Activated B cell treated with CpG ODN at 0.5 μM for 24 hours (primary cell): Measurements from ENCODE around the gene PODXL. TPM values are rescaled to one million over a fixed set of nuclear protein-coding genes. Genes with fewer than 3 reads are reported as not detected.

ENCODE experiments used
- ATAC-seq: fragments of 200-7000 bp; cut with Tn5 transposase; one replicate; pipeline ENCODE4 v1.10.0; 2021; ENCODE audit warnings: low read depth, mild to moderate bottlenecking, moderate library complexity
- CTCF ChIA-PET: fragments of 350-600 bp; sonication (Branson Sonifier 250); formaldehyde crosslinking; loops from one replicate; lab custom pipeline; 2021; ENCODE audit warnings: antibody characterized with exemption; lab: Charles Lee
- POLR2A ChIA-PET: fragments of 350-600 bp; sonication (Branson Sonifier 250); formaldehyde crosslinking; loops from one replicate; lab custom pipeline; 2021; ENCODE audit warnings: antibody characterized with exemption; lab: Charles Lee
- DNase-seq: peaks from one replicate; pipeline ENCODE4 v3.0.0; 2022
- H3K27ac Mint-ChIP-seq: one replicate; pipeline ENCODE4 v1.8.0; 2020; ENCODE audit warnings: mixed read lengths
- H3K27me3 Mint-ChIP-seq: one replicate; pipeline ENCODE4 v1.8.0; 2021; ENCODE audit warnings: mixed read lengths
- H3K36me3 Mint-ChIP-seq: one replicate; pipeline ENCODE4 v1.8.0; 2021; ENCODE audit warnings: low read depth, mixed read lengths
- H3K4me1 Mint-ChIP-seq: one replicate; pipeline ENCODE4 v1.8.0; 2021; ENCODE audit warnings: mixed read lengths
- H3K4me3 Mint-ChIP-seq: one replicate; pipeline ENCODE4 v1.8.0; 2020; ENCODE audit warnings: mild to moderate bottlenecking, mixed read lengths
- H3K9me3 Mint-ChIP-seq: one replicate; pipeline ENCODE4 v1.8.0; 2020; ENCODE audit warnings: mixed read lengths
- CTCF ChIP-seq: fragments of 200-600 bp; IDR thresholded peaks from one replicate; pipeline ENCODE4 v1.8.0; 2022; ENCODE audit warnings: antibody characterized with exemption, mild to moderate bottlenecking
- intact Hi-C: fragments of 100-400 bp; cut with micrococcal nuclease; formaldehyde crosslinking; loops from one replicate; pipeline ENCODE4 v1.15.1; 2024
- total RNA-seq: library from RNA; stranded (reverse); gene quantifications from 2 replicates; pipeline ENCODE4 v1.2.3, GENCODE V29; 2022

PODXL gene
- total RNA-seq, 1 donor from 2014 or later: 1.4 TPM

- ChIA-PET POLR2A (no interaction called here), CTCF (interaction anchor here (0.8 kb wide), 1 partner anchor 9 kb away, joined by 3 read pairs; no protein-coding TSS in a partner anchor)
- no peak for ATAC-seq
- H3K36me3 Mint-ChIP-seq: no peaks in the 10 kb centered on the region
- intact Hi-C loops: loop anchor here (1.0 kb wide), 1 partner anchor 110 kb away; no protein-coding TSS in a partner anchor
- no peak for TF ChIP-seq CTCF
- H3K4me3 Mint-ChIP-seq: no peak overlapping the region
- H3K27ac Mint-ChIP-seq: no peak overlapping the region
- H3K9me3 Mint-ChIP-seq: no peaks in the 10 kb centered on the region
- no peaks in the 10 kb centered on the region for H3K27me3 Mint-ChIP-seq
- no peaks in the 10 kb centered on the region for H3K4me1 Mint-ChIP-seq
- no peak for DNase-seq
Observed at GRCh38 chr7:131544449-131545301, 11.8 kb downstream of the PODXL start.

- POLR2A ChIA-PET: no interaction called here
- no peaks in the 10 kb centered on the region for H3K27me3 Mint-ChIP-seq
- DNase-seq: no peak
- no peak overlapping the region for H3K4me3 Mint-ChIP-seq
- no peak for ATAC-seq
- CTCF ChIA-PET: interaction anchor here (0.8 kb wide), 1 partner anchor 10 kb away, joined by 3 read pairs; no protein-coding TSS in a partner anchor
- intact Hi-C loops: no loop called here
- H3K9me3 Mint-ChIP-seq: no peaks in the 10 kb centered on the region
- H3K27ac Mint-ChIP-seq: no peak overlapping the region
- TF ChIP-seq CTCF: no peak
- no peaks in the 10 kb centered on the region for H3K36me3 Mint-ChIP-seq
- H3K4me1 Mint-ChIP-seq: no peaks in the 10 kb centered on the region
Observed at GRCh38 chr7:131544021-131544420, 12.4 kb downstream of the PODXL start.

- no peak for TF ChIP-seq CTCF
- no peaks in the 10 kb centered on the region for H3K9me3 Mint-ChIP-seq
- no peak for DNase-seq
- H3K36me3 Mint-ChIP-seq: no peaks in the 10 kb centered on the region
- CTCF ChIA-PET: no interaction called here
- POLR2A ChIA-PET: no interaction called here
- intact Hi-C loops: no loop called here
- no peaks in the 10 kb centered on the region for H3K27me3 Mint-ChIP-seq
- no peak overlapping the region for H3K4me3 Mint-ChIP-seq
- no peak for ATAC-seq
- H3K4me1 Mint-ChIP-seq: no peaks in the 10 kb centered on the region
- no peak overlapping the region for H3K27ac Mint-ChIP-seq
Observed at GRCh38 chr7:131543298-131543697, 13.1 kb downstream of the PODXL start.

- no peaks in the 10 kb centered on the region for H3K9me3 Mint-ChIP-seq
- intact Hi-C loops: no loop called here
- H3K27ac Mint-ChIP-seq: no peak overlapping the region
- H3K27me3 Mint-ChIP-seq: no peaks in the 10 kb centered on the region
- H3K36me3 Mint-ChIP-seq: no peaks in the 10 kb centered on the region
- ATAC-seq (no peak), DNase-seq (no peak)
- ChIA-PET POLR2A (no interaction called here), CTCF (no interaction called here)
- H3K4me1 Mint-ChIP-seq: no peaks in the 10 kb centered on the region
- no peak overlapping the region for H3K4me3 Mint-ChIP-seq
- no peak for TF ChIP-seq CTCF
Observed at GRCh38 chr7:131540491-131541162, 15.8 kb downstream of the PODXL start.

GRCh38 chr7:131538813-131539179 is 17.6 kb downstream of the PODXL start:
- ATAC-seq: no peak

More at GRCh38 chr7:131538813-131539179, 17.6 kb downstream of the PODXL start:
- H3K4me1 Mint-ChIP-seq: no peaks in the 10 kb centered on the region
- no peak for DNase-seq
- no peaks in the 10 kb centered on the region for H3K36me3 Mint-ChIP-seq
- CTCF ChIA-PET: no interaction called here
- no peak overlapping the region for H3K27ac Mint-ChIP-seq
- no peaks in the 10 kb centered on the region for H3K27me3 Mint-ChIP-seq
- TF ChIP-seq CTCF: no peak
- POLR2A ChIA-PET: no interaction called here
- no peak overlapping the region for H3K4me3 Mint-ChIP-seq
- intact Hi-C loops: no loop called here
- H3K9me3 Mint-ChIP-seq: no peaks in the 10 kb centered on the region
